ENCODE data around the gene MRGPRF. TPM values are rescaled to one million over a fixed set of nuclear protein-coding genes. Genes with fewer than 3 reads are reported as not detected.
"Not testable (repeated sequence)": the region's sequence is repeated elsewhere in the genome, so short reads cannot be mapped to it uniquely, and the experiment has no call there.

MRGPRF gene
- total RNA-seq, 1 donor from 2014 or later: not detected

DNA sequence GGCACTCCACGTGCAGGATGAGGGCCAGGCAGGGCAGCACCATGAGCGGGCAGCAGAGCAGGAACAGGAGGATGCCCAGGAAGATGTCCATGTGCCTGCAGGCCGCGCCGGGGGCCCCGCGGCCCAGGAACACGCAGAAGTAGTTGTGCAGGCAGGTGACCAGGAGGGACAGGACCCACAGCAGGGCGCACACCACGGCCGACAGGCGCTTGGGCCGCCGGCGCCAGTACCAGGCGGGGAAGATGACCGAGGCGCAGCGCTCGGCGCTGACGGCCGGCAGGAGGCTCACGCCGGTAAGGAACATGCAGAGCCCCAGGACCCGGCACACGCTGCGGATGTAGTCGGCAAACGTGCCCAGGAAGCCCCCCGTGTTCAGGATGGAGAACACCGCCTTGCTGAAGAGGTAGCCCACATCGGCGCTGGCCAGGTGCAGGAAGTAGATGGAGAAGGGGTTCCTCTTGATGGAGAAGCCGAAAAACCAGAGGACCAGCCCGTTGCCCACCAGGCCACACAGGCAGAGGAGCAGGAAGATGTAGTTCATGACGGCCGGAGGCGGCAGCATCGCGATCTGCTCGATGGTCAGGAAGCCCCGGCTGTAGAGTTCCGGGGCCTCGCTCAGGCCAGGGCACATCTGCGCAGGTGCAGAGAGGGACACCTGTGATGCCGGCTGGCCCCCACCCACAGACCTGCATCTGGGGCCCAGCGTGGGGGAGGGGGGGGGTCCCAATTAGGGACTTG is 7.2 kb downstream of the MRGPRF start:
- intact Hi-C loops (cut with micrococcal nuclease): no loop called here
- Mint-ChIP-seq H3K4me1 (no peaks in the 10 kb centered on the region), H3K4me3 (no peak overlapping the region), H3K9me3 (no peaks in the 10 kb centered on the region), H3K36me3 (ENCODE audit: low read depth) (no peaks in the 10 kb centered on the region), H3K27ac (no peak overlapping the region), H3K27me3 (peaks cover 6% of the 10 kb centered on the region)
- DNase-seq: no peak

DNA sequence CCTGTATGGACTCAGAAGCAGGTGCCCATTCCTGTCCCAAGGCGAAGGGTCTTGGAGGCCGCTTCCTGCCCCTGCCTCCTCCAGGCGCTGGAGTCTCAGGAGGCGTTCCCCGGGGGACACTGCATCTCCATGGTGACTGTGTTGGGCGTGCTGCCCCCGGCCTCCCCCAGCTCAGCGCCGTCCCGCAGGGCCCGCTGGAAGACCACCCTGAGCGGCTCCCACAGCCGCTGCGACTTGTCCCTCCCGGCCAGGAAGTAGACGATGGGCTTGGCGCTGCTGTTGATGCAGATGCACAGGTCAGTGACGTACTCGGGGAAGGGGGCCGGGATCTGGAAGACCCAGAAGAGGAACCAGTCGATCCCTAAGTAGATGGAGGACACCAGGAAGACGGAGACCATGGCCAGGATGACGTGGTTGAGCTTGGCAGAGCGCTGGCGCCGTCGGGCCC is 7.8 kb downstream of the MRGPRF start:
- DNase-seq: no peak
- intact Hi-C loops (cut with micrococcal nuclease): no loop called here
- H3K9me3 Mint-ChIP-seq: no peaks in the 10 kb centered on the region

GRCh38 chr11:69004411-69005182 is 8.4 kb downstream of the MRGPRF start:
- Mint-ChIP-seq H3K4me3 (no peak overlapping the region), H3K36me3 (ENCODE audit: low read depth) (no peaks in the 10 kb centered on the region), H3K27ac (no peak overlapping the region), H3K9me3 (no peaks in the 10 kb centered on the region), H3K4me1 (no peaks in the 10 kb centered on the region), H3K27me3 (peaks cover 1% of the 10 kb centered on the region)
- intact Hi-C loops (cut with micrococcal nuclease): no loop called here
- DNase-seq: no peak

More for the DNA sequence above, 7.8 kb downstream of the MRGPRF start:
- H3K36me3 Mint-ChIP-seq (ENCODE audit: low read depth): no peaks in the 10 kb centered on the region
- no peak overlapping the region for H3K4me3 Mint-ChIP-seq
- peaks cover 4% of the 10 kb centered on the region for H3K27me3 Mint-ChIP-seq
- H3K4me1 Mint-ChIP-seq: no peaks in the 10 kb centered on the region
- no peak overlapping the region for H3K27ac Mint-ChIP-seq

- H3K9me3 Mint-ChIP-seq: no peaks in the 10 kb centered on the region
- H3K36me3 Mint-ChIP-seq (ENCODE audit: low read depth): no peaks in the 10 kb centered on the region
- no peak overlapping the region for H3K27ac Mint-ChIP-seq
- no peak for DNase-seq
- no peaks in the 10 kb centered on the region for H3K4me1 Mint-ChIP-seq
- no peak overlapping the region for H3K4me3 Mint-ChIP-seq
- intact Hi-C loops (cut with micrococcal nuclease): no loop called here
- peaks cover 1% of the 10 kb centered on the region for H3K27me3 Mint-ChIP-seq
Observed at GRCh38 chr11:69003866-69004367, 9.1 kb downstream of the MRGPRF start.

- H3K4me1 Mint-ChIP-seq: no peaks in the 10 kb centered on the region
- H3K27me3 Mint-ChIP-seq: peaks cover 1% of the 10 kb centered on the region
- H3K4me3 Mint-ChIP-seq: no peak overlapping the region
- intact Hi-C loops (cut with micrococcal nuclease): no loop called here
- DNase-seq: no peak
- no peaks in the 10 kb centered on the region for H3K9me3 Mint-ChIP-seq
- no peaks in the 10 kb centered on the region for H3K36me3 Mint-ChIP-seq (ENCODE audit: low read depth)
- H3K27ac Mint-ChIP-seq: no peak overlapping the region
Observed at GRCh38 chr11:69003301-69003865, 9.7 kb downstream of the MRGPRF start.

DNA sequence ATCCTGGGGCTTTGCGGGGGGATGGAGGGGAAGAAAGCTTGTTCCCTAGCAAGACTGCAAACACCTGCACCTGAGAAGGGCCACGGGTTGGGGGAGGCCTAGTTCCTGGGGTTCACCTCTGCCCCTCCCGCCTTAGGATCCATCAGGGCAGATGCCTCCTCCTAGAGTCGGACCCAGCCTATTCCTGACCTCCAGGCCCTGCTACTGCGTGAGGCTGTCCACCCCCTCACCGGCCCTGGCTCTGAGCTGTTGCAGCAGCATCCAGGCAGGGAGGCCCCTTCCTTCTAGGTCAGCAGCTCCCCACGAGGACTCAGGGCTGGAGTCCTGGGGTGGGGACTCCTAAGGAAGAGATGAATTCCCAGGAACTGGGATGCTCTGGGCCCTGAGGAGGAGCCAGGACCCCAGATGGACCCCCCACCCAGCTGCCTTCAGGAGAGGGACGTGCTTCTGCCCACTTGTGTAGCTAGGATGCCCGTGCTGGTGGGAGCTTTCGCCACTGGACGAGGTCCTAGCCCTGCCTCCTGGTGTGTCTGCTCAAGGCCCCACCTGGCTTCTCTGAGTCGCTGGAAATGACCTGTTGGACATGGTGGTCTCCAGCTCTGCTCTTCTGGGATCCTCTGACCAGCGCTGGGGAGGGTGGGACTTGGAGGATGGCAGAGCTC is 10.3 kb downstream of the MRGPRF start:
- intact Hi-C loops (cut with micrococcal nuclease): no loop called here
- H3K27ac Mint-ChIP-seq: no peak overlapping the region
- DNase-seq: no peak
- H3K36me3 Mint-ChIP-seq (ENCODE audit: low read depth): no peaks in the 10 kb centered on the region
- peaks cover 1% of the 10 kb centered on the region for H3K27me3 Mint-ChIP-seq
- H3K4me1 Mint-ChIP-seq: no peaks in the 10 kb centered on the region
- no peak overlapping the region for H3K4me3 Mint-ChIP-seq
- H3K9me3 Mint-ChIP-seq: no peaks in the 10 kb centered on the region

DNA sequence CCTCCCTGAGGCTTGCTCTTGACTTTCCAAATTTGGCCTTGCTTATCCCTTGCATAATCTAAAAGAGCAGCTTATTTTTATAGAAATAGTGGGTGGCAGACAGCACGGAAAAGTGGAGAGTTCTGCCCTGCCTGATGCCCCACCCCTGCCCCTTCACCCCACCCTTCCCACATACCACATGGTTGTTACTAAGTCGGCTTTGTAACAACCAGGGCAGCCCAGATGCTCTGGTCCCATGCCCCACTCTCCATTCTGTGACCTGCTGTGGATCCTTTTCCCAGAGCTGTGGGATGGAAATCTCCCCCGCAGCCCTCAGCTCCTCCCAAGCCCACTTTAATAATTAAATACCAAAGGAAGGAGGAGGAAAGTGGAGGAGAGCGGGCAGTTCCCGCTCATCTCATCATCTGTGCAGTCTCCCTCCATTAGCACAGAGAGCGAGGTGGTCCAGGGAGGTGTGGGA is 10.9 kb downstream of the MRGPRF start:
- intact Hi-C loops (cut with micrococcal nuclease): no loop called here
- Mint-ChIP-seq H3K9me3 (no peaks in the 10 kb centered on the region), H3K36me3 (ENCODE audit: low read depth) (no peaks in the 10 kb centered on the region)

DNA sequence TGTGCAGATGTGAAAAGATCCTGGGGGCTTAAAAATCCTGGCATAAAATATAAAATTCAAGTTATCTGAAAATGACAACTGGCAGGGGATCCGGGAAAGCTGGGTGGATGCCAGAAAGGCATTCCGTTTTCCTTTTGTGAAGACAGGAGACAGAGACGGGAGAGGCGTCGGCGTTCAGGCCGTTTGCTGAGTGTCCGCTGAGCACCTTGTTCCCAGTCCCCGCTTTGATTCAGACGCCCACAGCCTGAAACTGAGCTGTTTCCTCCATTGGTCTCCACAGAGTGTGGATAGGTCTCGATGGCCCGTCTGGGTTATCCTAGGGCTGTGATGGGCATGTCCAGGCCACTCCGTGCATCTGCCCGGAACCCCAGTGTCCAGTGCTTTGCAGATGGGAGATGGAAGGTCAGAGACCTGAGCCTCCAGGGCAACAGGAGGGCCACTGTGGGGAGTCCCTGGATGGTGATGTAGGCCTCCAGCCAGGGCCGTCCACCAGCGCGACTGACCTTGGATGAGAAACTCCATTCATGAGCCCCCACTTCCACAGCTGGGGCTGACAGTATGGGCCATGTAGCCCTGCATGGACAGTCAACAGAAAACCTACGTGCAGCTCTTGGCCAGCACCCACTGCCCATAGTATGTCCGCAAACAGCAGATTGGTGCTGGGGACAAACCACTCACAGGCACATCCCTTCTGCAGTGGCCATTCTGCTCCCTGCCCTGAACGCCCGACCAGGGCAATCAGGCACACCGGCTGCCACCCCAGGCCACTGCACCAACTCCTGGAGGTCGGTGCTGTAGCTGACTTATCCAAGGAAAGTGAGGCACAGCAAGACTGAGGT is 11.6 kb downstream of the MRGPRF start:
- Mint-ChIP-seq H3K4me1 (no peaks in the 10 kb centered on the region), H3K4me3 (no peak overlapping the region), H3K27ac (no peak overlapping the region), H3K36me3 (ENCODE audit: low read depth) (no peaks in the 10 kb centered on the region), H3K9me3 (no peaks in the 10 kb centered on the region), H3K27me3 (no peaks in the 10 kb centered on the region)
- intact Hi-C loops (cut with micrococcal nuclease): no loop called here
- DNase-seq: no peak

More for the DNA sequence above, 10.9 kb downstream of the MRGPRF start:
- no peak for DNase-seq
- H3K27me3 Mint-ChIP-seq: peaks cover 1% of the 10 kb centered on the region
- H3K4me3 Mint-ChIP-seq: no peak overlapping the region
- no peak overlapping the region for H3K27ac Mint-ChIP-seq
- H3K4me1 Mint-ChIP-seq: no peaks in the 10 kb centered on the region

DNA sequence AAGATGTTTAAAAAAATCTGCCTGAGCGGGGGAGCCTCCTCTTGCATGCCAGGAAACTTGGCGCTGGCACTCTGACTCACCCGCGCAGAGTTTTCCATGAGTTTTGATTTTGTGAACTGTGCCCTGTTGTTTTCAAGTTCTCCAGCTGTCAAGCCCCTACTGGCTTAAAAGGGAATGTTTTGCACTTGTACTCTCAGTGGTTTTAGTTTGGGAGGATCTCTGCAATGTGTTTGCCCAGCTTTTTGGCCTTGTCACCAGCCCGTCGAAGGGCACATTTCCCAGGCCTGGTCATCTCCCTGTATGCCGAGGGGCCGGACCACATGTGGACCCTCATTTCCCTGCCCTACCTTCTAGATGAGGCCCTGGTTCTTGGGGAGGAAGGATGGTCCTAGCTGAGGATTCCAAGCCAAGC is 12.2 kb downstream of the MRGPRF start:
- Mint-ChIP-seq H3K4me1 (no peaks in the 10 kb centered on the region), H3K4me3 (no peak overlapping the region), H3K9me3 (no peaks in the 10 kb centered on the region), H3K36me3 (ENCODE audit: low read depth) (no peaks in the 10 kb centered on the region), H3K27me3 (no peaks in the 10 kb centered on the region), H3K27ac (no peak overlapping the region)
- no peak for DNase-seq
- intact Hi-C loops (cut with micrococcal nuclease): no loop called here

GRCh38 chr11:69000391-69000790 is 12.7 kb downstream of the MRGPRF start:
- intact Hi-C loops (cut with micrococcal nuclease): no loop called here
- no peak for DNase-seq
- no peak overlapping the region for H3K27ac Mint-ChIP-seq

DNA sequence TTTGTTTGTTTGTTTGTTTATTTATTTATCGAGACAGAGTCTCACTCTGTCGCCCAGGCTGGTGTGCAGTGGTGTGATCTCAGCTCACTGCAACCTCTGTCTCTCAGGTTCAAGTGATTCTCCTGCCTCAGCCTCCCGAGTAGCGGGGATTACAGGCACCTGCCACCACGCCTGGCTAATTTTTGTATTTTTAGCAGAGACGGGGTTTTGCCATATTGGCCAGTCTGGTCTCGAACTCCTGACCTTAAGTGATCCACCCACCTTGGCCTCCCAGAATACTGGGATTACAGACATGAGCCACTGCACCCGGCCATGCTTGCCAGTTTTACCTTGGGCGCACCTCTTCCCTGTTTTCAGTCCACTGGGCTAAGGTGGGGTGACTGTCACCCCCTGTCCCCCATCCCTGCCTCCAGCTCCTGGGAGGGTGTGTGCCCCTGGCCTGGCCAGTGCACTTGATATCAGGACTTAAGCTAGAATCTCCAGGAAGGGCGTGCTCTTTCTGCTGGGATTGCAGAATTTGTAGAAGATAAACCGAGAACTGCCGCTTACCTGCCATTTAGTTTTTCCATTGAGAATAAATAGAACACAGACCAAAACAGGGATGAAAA is 13.2 kb downstream of the MRGPRF start:
- H3K36me3 Mint-ChIP-seq (ENCODE audit: low read depth); H3K4me1 Mint-ChIP-seq; H3K27ac Mint-ChIP-seq; H3K4me3 Mint-ChIP-seq; H3K27me3 Mint-ChIP-seq; intact Hi-C loops (cut with micrococcal nuclease); H3K9me3 Mint-ChIP-seq; DNase-seq: not testable (repeated sequence)

More at GRCh38 chr11:69000391-69000790, 12.7 kb downstream of the MRGPRF start:
- Mint-ChIP-seq H3K4me1 (no peaks in the 10 kb centered on the region), H3K9me3 (no peaks in the 10 kb centered on the region), H3K27me3 (no peaks in the 10 kb centered on the region), H3K4me3 (no peak overlapping the region), H3K36me3 (ENCODE audit: low read depth) (no peaks in the 10 kb centered on the region)

DNA sequence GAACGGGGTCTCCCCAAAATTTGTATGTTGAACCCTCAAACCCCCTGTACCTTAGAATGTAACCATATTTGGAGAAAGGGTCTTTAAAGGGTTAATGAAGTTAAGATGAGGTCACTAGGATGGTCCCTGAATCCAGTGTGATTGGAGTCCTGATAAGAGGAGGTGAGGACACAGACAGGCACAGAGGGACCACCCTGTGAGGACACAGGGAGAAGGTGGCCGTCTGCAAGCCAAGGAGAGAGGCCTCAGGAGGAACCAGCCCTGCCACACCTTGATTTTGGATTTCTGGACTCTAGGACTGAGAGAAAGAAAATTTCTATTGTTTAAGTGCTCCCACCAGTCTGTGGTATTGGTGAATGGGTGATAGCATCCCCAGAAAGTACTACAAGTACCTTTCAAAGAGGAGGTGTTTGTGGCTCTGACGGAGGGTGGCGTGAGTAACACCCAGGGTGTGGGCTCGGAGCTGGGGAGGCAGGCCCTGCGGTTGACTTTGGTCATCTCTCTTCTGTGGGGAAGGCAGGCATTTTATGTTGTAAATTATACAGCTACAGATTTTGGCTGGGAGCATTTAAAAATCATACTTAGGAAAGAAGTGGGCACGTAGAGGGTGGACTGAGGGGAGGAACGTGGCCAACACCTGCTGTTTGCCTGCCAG is 13.8 kb downstream of the MRGPRF start:
- H3K36me3 Mint-ChIP-seq (ENCODE audit: low read depth): no peaks in the 10 kb centered on the region
- no peak overlapping the region for H3K27ac Mint-ChIP-seq
- no peaks in the 10 kb centered on the region for H3K27me3 Mint-ChIP-seq
- H3K4me1 Mint-ChIP-seq: no peaks in the 10 kb centered on the region
- no peak overlapping the region for H3K4me3 Mint-ChIP-seq
- no peaks in the 10 kb centered on the region for H3K9me3 Mint-ChIP-seq
- no peak for DNase-seq
- intact Hi-C loops (cut with micrococcal nuclease): no loop called here

Measured in activated CD4-positive, alpha-beta T cell treated with anti-CD3 and anti-CD28 coated beads, Interleukin-2, amount 10 ng/mL, durations not matched to agents 24 days and 14 days (primary cell).